ENCODE measurements around the gene ADAM21.
"Not testable (repeated sequence)": the region's sequence is repeated elsewhere in the genome, so short reads cannot be mapped to it uniquely, and the experiment has no call there.

ADAM21 gene

DNA sequence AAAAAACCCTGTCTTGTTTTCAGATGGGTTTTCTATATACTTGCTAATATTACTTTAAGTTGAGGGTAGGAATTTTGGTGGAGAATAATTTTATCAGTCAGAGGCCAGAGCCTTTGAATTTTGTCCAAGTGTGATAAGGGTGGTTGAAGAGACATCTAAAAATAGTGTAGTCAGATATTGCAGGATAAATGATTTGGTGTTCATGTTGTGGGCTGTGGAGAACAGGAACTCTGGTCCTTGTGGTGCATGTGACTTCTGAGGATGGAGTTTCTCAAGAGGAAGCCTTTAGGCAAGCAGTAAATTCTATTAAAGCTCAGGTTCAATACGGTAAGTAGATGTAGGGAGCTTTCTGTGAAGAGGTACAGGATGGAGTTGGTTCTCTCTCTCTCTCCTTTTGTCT, 2.8 kb downstream of the ADAM21 start:
- TF ChIP-seq, protein P1, sequence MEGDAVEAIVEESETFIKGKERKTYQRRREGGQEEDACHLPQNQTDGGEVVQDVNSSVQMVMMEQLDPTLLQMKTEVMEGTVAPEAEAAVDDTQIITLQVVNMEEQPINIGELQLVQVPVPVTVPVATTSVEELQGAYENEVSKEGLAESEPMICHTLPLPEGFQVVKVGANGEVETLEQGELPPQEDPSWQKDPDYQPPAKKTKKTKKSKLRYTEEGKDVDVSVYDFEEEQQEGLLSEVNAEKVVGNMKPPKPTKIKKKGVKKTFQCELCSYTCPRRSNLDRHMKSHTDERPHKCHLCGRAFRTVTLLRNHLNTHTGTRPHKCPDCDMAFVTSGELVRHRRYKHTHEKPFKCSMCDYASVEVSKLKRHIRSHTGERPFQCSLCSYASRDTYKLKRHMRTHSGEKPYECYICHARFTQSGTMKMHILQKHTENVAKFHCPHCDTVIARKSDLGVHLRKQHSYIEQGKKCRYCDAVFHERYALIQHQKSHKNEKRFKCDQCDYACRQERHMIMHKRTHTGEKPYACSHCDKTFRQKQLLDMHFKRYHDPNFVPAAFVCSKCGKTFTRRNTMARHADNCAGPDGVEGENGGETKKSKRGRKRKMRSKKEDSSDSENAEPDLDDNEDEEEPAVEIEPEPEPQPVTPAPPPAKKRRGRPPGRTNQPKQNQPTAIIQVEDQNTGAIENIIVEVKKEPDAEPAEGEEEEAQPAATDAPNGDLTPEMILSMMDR (IDR thresholded peaks at IDR 0.05; ENCODE audit: insufficient read depth, low read length, missing control alignments), result no peak
- no peak overlapping the region for H3K4me3 ChIP-seq (ENCODE audit: low read depth, low read length)
- no peak for DNase-seq (ENCODE audit: low read depth, low spot score)
- ChIA-PET CTCF (no interaction called here), POLR2A (no interaction called here)

DNA sequence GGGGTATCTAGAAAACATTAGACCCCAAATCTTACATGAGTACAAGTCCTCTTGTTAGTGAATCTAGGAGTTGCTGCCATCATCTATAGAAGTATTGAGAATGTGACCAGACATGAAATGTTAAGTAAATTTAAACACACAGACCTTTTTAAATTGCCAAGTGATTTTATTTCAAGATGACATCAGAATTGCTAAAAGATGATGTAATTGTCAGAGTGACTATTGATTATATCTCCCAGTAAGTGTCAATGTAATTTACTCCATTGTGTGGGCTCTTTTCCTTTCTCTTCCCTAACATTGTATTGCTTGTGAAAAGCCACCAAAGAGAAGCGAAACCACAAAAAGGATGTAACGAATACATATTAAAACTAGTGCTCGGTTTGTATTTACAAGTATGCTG, 16.8 kb downstream of the ADAM21 start:
- POLR2A ChIA-PET, result no interaction called here
- no peak overlapping the region for H3K4me3 ChIP-seq (ENCODE audit: low read depth, low read length)
- TF ChIP-seq, protein P1 (IDR thresholded peaks at IDR 0.05; ENCODE audit: insufficient read depth, low read length, missing control alignments), result no peak
- CTCF ChIA-PET, result no interaction called here
- DNase-seq (ENCODE audit: low read depth, low spot score), result no peak

DNA sequence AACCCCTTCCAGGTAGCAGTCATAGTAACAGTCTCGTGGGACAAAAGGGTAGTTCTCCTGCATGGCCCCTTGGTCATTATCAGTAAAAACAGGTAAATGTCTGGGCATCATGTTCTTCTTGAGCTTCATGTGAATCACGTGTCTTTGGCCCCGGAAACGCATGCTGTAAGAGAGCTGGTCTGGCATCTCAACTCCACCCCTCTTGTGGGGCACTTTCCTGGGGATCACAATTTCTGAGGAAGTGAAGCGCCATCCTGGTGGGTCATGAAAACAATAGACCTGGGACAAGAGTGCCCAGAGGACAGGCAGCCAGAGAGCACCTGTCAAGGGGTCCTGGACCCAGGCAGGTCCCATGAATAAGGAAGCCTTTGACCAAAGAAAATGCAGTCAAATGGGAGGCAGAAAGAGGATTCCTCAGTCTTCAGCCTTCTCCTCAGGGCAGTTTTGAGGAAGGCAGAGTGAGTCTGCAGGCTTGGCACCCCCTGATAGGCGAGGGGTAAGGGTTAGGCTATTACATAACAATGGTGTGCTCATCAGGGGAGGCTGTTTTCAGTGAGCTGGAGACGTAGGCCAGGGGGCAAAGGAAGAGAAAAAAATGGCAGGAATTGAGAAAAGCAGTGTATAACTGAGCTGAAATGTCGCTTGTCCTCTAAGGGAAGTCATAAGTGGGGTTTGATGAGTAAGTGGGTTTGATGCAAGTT, 19.0 kb downstream of the ADAM21 start:
- DNase-seq (ENCODE audit: low read depth, low spot score), result not testable (repeated sequence)

DNA sequence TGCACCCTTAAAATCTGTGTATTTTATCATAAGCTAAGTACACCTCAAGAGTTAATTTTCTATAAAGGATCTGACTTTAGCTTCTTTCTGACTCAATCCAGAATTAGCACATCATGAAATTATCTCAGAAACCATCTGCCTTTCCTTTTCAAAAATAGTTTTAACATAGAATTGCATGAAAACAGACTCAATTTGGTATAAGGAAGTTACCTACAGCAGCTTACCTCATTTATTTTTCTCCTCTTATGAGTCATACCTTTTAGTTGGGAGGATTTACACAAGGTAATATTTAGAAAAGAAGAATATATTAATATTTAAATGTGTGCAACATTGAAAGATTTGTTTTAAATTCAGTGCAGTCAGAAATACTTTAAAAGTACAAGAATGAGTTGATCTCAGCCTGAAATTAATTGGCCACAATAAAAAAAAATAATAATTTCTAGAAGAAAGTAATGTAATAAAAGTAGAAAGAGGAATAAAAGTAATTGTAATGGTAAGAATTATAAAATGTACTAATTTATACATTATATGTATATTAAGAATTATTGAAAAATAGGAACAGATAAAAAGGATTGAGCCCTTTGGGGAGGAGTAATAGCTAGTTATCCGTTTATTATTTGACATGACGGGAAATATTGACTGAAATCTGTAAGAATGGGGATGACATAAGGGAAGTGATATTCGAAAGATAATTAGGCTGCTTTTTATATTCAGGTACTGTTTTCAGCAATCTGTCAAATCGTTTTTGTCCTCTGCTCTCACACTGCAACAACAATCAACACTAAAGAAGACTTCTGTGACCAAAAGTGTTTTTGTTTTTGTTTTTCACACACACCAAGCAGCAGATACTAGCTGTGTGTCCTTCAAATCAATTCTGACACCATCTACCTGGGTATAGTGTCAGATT, 20.5 kb downstream of the ADAM21 start:
- TF ChIP-seq, protein P1 (IDR thresholded peaks at IDR 0.05; ENCODE audit: insufficient read depth, low read length, missing control alignments), result no peak
- no peak for DNase-seq (ENCODE audit: low read depth, low spot score)
- ChIA-PET POLR2A (no interaction called here), CTCF (no interaction called here)
- H3K4me3 ChIP-seq (ENCODE audit: low read depth, low read length), result no peak overlapping the region

More for the DNA sequence above, 19.0 kb downstream of the ADAM21 start:
- CTCF ChIA-PET; POLR2A ChIA-PET; H3K4me3 ChIP-seq (ENCODE audit: low read depth, low read length): not testable (repeated sequence)

DNA sequence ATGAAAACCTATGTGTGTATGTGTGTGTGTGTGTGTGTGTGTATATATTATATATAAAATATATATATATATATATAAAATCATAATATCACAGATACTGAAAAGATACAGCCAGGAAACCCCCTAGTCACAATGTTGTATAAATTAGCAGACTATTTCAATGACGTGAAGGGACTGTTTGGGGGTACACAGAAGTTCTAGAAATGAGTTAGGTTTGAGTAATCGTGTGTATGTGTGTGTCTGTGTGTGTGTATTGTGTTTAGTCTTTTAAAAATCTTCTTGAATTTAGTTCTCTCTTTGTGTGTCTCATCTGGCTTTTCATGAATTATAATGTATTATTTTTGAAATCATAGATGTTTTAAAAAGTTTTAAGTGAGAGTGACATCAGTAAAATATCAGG, 21.9 kb downstream of the ADAM21 start:
- no peak for DNase-seq (ENCODE audit: low read depth, low spot score)
- ChIA-PET POLR2A (no interaction called here), CTCF (no interaction called here)
- TF ChIP-seq, protein P1 (IDR thresholded peaks at IDR 0.05; ENCODE audit: insufficient read depth, low read length, missing control alignments), result no peak
- H3K4me3 ChIP-seq (ENCODE audit: low read depth, low read length), result no peak overlapping the region

DNA sequence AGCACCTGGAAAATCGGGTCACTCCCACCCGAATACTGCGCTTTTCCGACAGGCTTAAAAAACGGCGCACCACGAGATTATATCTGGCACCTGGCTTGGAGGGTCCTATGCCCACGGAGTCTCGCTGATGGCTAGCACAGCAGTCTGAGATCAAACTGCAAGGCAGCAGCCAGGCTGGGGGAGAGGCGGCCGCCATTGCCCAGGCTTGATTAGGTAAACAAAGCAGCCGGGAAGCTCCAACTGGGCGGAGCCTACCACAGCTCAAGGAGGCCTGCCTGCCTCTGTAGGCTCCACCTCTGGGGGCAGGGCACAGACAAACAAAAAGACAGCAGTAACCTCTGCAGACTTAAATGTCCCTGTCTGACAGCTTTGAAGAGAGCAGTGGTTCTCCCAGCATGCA, 23.5 kb downstream of the ADAM21 start:
- CTCF ChIA-PET; H3K4me3 ChIP-seq (ENCODE audit: low read depth, low read length); DNase-seq (ENCODE audit: low read depth, low spot score); POLR2A ChIA-PET: not testable (repeated sequence)

DNA sequence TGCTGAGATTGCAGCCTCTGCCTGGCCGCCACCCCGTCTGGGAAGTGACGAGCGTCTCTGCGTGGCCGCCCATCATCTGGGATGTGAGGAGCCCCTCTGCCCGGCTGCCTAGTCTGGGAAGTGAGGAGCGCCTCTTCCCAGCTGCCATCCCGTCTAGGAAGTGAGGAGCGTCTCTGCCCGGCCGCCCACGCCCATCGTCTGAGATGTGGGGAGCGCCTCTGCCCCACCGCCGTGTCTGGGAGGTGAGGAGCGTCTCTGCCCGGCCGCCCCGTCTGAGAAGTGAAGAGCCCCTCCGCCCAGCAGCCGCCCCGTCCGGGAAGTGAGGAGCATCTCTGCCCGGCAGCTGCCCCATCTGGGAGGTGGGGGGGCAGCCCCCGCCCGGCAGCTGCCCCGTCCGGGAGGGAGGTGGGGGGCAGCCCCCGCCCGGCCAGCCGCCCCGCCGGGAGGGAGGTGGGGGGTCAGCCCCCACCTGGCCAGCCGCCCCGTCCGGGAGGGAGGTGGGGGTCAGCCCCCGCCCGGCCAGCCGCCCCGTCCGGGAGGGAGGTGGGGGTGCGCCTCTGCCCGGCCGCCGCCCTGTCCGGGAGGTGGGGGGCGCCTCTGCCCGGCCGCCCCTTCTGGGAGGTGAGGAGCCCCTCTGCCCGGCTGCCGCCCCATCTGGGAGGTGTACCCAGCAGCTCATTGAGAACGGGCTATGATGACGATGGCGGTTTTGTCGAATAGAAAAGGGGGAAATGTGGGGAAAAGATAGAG, 25.6 kb downstream of the ADAM21 start:
- H3K4me3 ChIP-seq (ENCODE audit: low read depth, low read length); CTCF ChIA-PET; DNase-seq (ENCODE audit: low read depth, low spot score); POLR2A ChIA-PET: not testable (repeated sequence)
